Stimulated activated CD4-positive, alpha-beta T cell treated with anti-CD3 and anti-CD28 coated beads, Interleukin-1b, Interleukin-23, amount 100 ng/mL, for 4 hours (primary cell): Measurements from ENCODE around the gene PTPRF.
"Not testable (repeated sequence)": the region's sequence is repeated elsewhere in the genome, so short reads cannot be mapped to it uniquely, and the experiment has no call there.

Source experiments
- DNase-seq, 2 donors: peaks; one replicate each; pipeline ENCODE4 v3.0.0-alpha.2; 2020; ENCODE audit warnings: low read depth in 2 of 2

The PTPRF gene

GRCh38 chr1:43538143-43538487, 7.4 kb downstream of the PTPRF start:
- no peak for DNase-seq

- DNase-seq: no peak
Measured at GRCh38 chr1:43538969-43539368, 8.3 kb downstream of the PTPRF start.

- DNase-seq: no peak
Measured at GRCh38 chr1:43539726-43540434, 9.2 kb downstream of the PTPRF start.

GRCh38 chr1:43540653-43541071, 10.0 kb downstream of the PTPRF start:
- DNase-seq: no peak

- no peak for DNase-seq
Measured at GRCh38 chr1:43541141-43541540, 10.5 kb downstream of the PTPRF start.

- no peak for DNase-seq
Measured at GRCh38 chr1:43541721-43542401, 11.2 kb downstream of the PTPRF start.

GRCh38 chr1:43542527-43543458, 12.1 kb downstream of the PTPRF start:
- no peak for DNase-seq

GRCh38 chr1:43543567-43543966, 12.9 kb downstream of the PTPRF start:
- no peak for DNase-seq

GRCh38 chr1:43545339-43545694, 14.6 kb downstream of the PTPRF start:
- no peak for DNase-seq

GRCh38 chr1:43545695-43546387, 15.2 kb downstream of the PTPRF start:
- DNase-seq: no peak

GRCh38 chr1:43546388-43547100, 15.9 kb downstream of the PTPRF start:
- DNase-seq: no peak

GRCh38 chr1:43547538-43548072, 16.9 kb downstream of the PTPRF start:
- no peak for DNase-seq

GRCh38 chr1:43548285-43549271, 17.9 kb downstream of the PTPRF start:
- no peak for DNase-seq

GRCh38 chr1:43549394-43549793, 18.7 kb downstream of the PTPRF start:
- DNase-seq: not testable (repeated sequence)

GRCh38 chr1:43549921-43550597, 19.4 kb downstream of the PTPRF start:
- DNase-seq: peak in 1 of 2 donors; percentile 5

- DNase-seq: no peak
Measured at GRCh38 chr1:43550598-43551246, 20.0 kb downstream of the PTPRF start.

- no peak for DNase-seq
Measured at GRCh38 chr1:43551396-43551888, 20.8 kb downstream of the PTPRF start.

GRCh38 chr1:43552059-43552742, 21.5 kb downstream of the PTPRF start:
- DNase-seq: no peak
